OCI-LY1 (cell line): ENCODE data around the gene SLC25A13.

ENCODE experiments used
- H2AFZ ChIP-seq: fragments of 200-600 bp; sonication (generic), shearing (Covaris generic); 2 replicates; pipeline ENCODE4 v1.6.0; 2014; ENCODE audit warnings: antibody characterized with exemption, mild to moderate bottlenecking, low read length
- H3F3A ChIP-seq: fragments of 200-600 bp; sonication (generic), shearing (Covaris generic); 2 replicates; pipeline ENCODE4 v1.6.0; 2014; ENCODE audit warnings: mild to moderate bottlenecking, antibody characterized with exemption, low read length, moderate library complexity; ENCODE audit not compliant: insufficient read depth
- H3K27ac ChIP-seq: fragments of 200-600 bp; sonication (generic); 2 replicates; pipeline ENCODE4 v1.5.1; 2014; ENCODE audit warnings: low read length, mixed run types, mild to moderate bottlenecking, low read depth; ENCODE audit not compliant: poor library complexity, severe bottlenecking
- H3K27me3 ChIP-seq: fragments of 200-600 bp; sonication (generic); 2 replicates; pipeline ENCODE4 v1.6.0; 2014; ENCODE audit warnings: antibody characterized with exemption, mild to moderate bottlenecking, low read length, moderate library complexity; ENCODE audit not compliant: insufficient read depth
- H3K36me3 ChIP-seq: fragments of 200-600 bp; sonication (generic); 2 replicates; pipeline ENCODE4 v1.6.1; 2014; ENCODE audit warnings: mild to moderate bottlenecking, antibody characterized with exemption, low read length, moderate library complexity, mixed read lengths; ENCODE audit not compliant: insufficient read depth
- H3K4me1 ChIP-seq: fragments of 200-600 bp; sonication (generic); 2 replicates; pipeline ENCODE4 v1.5.1; 2014; ENCODE audit warnings: mild to moderate bottlenecking, low read length, moderate library complexity; ENCODE audit not compliant: insufficient read depth, severe bottlenecking
- H3K4me2 ChIP-seq: fragments of 200-600 bp; sonication (generic), shearing (Covaris generic); 2 replicates; pipeline ENCODE4 v1.6.1; 2014; ENCODE audit warnings: low read length
- H3K4me3 ChIP-seq: fragments of 200-600 bp; sonication (generic); 2 replicates; pipeline ENCODE4 v1.5.1; 2014; ENCODE audit warnings: low read length, low read depth, mild to moderate bottlenecking, mixed read lengths; ENCODE audit not compliant: poor library complexity, severe bottlenecking
- H3K79me2 ChIP-seq: fragments of 200-600 bp; shearing (Covaris generic); 2 replicates; pipeline ENCODE4 v1.6.1; 2016; ENCODE audit warnings: mixed run types, low read length, mixed read lengths; ENCODE audit not compliant: insufficient read depth
- H3K9ac ChIP-seq: fragments of 200-600 bp; sonication (generic), shearing (Covaris generic); 2 replicates; pipeline ENCODE4 v1.6.1; 2014; ENCODE audit warnings: mild to moderate bottlenecking, low read length, mixed read lengths
- H3K9me2 ChIP-seq: fragments of 200-600 bp; sonication (generic), shearing (Covaris generic); 2 replicates; pipeline ENCODE4 v1.6.1; 2014; ENCODE audit warnings: low read depth, mild to moderate bottlenecking, low read length, mixed read lengths
- H3K9me3 ChIP-seq: fragments of 200-600 bp; shearing (Covaris generic); 2 replicates; pipeline ENCODE4 v1.6.1; 2014; ENCODE audit warnings: low read length, mixed read lengths
- H4K20me1 ChIP-seq: fragments of 200-600 bp; sonication (generic), shearing (Covaris generic); 2 replicates; pipeline ENCODE4 v1.6.0; 2016; ENCODE audit warnings: mild to moderate bottlenecking, low read length; ENCODE audit not compliant: insufficient read depth
- CTCF ChIP-seq: fragments of 200-600 bp; sonication (generic), shearing (Covaris generic); IDR thresholded peaks from 2 replicates; pipeline ENCODE4 v1.5.1; 2017; ENCODE audit warnings: mild to moderate bottlenecking, antibody characterized with exemption, low read length, moderate library complexity, mixed read lengths
- EZH2 ChIP-seq: fragments of 200-600 bp; sonication (generic), shearing (Covaris generic); IDR thresholded peaks from 2 replicates; pipeline ENCODE4 v1.8.0; 2017; ENCODE audit warnings: borderline replicate concordance, mixed run types, mild to moderate bottlenecking, antibody characterized with exemption, low read length, moderate library complexity, mixed read lengths

The SLC25A13 gene

GRCh38 chr7:96182424-96183158 lies 139.3 kb downstream of the SLC25A13 start:
- no peak overlapping the region for H3K4me3 ChIP-seq
- no peak overlapping the region for H3K9ac ChIP-seq
- no peaks in the 10 kb centered on the region for H3F3A ChIP-seq
- no peaks in the 10 kb centered on the region for H3K9me3 ChIP-seq
- no peak overlapping the region for H3K27ac ChIP-seq
- H3K36me3 ChIP-seq = peaks cover 21% of the 10 kb centered on the region; the same call in 1 of the 2 replicates
- no peaks in the 10 kb centered on the region for H3K79me2 ChIP-seq
- no peaks in the 10 kb centered on the region for H3K9me2 ChIP-seq
- no peaks in the 10 kb centered on the region for H4K20me1 ChIP-seq
- TF ChIP-seq EZH2 = no peak
- TF ChIP-seq CTCF = no peak
- no peak overlapping the region for H2AFZ ChIP-seq
- no peaks in the 10 kb centered on the region for H3K4me1 ChIP-seq
- H3K27me3 ChIP-seq = no peaks in the 10 kb centered on the region
- H3K4me2 ChIP-seq = no peak overlapping the region

GRCh38 chr7:96181174-96181573 lies 140.7 kb downstream of the SLC25A13 start:
- no peaks in the 10 kb centered on the region for H3K27me3 ChIP-seq
- H3K4me3 ChIP-seq = no peak overlapping the region
- no peaks in the 10 kb centered on the region for H3K4me1 ChIP-seq
- no peaks in the 10 kb centered on the region for H3K9me2 ChIP-seq
- peaks cover 21% of the 10 kb centered on the region; the same call in 1 of the 2 replicates for H3K36me3 ChIP-seq
- H3K9ac ChIP-seq = no peak overlapping the region
- no peak overlapping the region for H3K27ac ChIP-seq
- H3K4me2 ChIP-seq = no peak overlapping the region
- H2AFZ ChIP-seq = no peak overlapping the region
- no peaks in the 10 kb centered on the region for H3F3A ChIP-seq
- no peak for TF ChIP-seq CTCF
- TF ChIP-seq EZH2 = no peak
- H3K79me2 ChIP-seq = no peaks in the 10 kb centered on the region
- H4K20me1 ChIP-seq = no peaks in the 10 kb centered on the region
- H3K9me3 ChIP-seq = no peaks in the 10 kb centered on the region

GRCh38 chr7:96179837-96180236 lies 142.1 kb downstream of the SLC25A13 start:
- no peaks in the 10 kb centered on the region for H3K4me1 ChIP-seq
- peaks cover 19% of the 10 kb centered on the region; the same call in 1 of the 2 replicates for H3K36me3 ChIP-seq
- H3K79me2 ChIP-seq = no peaks in the 10 kb centered on the region
- H3K4me3 ChIP-seq = no peak overlapping the region
- no peaks in the 10 kb centered on the region for H4K20me1 ChIP-seq
- H2AFZ ChIP-seq = no peak overlapping the region
- H3F3A ChIP-seq = no peaks in the 10 kb centered on the region
- H3K27ac ChIP-seq = no peak overlapping the region
- H3K4me2 ChIP-seq = no peak overlapping the region
- H3K27me3 ChIP-seq = no peaks in the 10 kb centered on the region
- H3K9me2 ChIP-seq = no peaks in the 10 kb centered on the region
- no peak overlapping the region for H3K9ac ChIP-seq
- no peak for TF ChIP-seq EZH2
- no peak for TF ChIP-seq CTCF
- H3K9me3 ChIP-seq = no peaks in the 10 kb centered on the region
